Measurements from ENCODE around the gene SDS. TPM values are rescaled to one million over a fixed set of nuclear protein-coding genes. Genes with fewer than 3 reads are reported as not detected.

The SDS gene
- total and polyA plus RNA-seq, 8 donors: 0.25 to 4.7 (median 1.4) TPM; not detected in 3

- Histone ChIP-seq H3K9me3 (no peaks in the 10 kb centered on the region), H3K27me3 (peaks cover 0 to 23% (median 0%) of the 10 kb centered on the region in 3 donors), H3K36me3 (no peaks in the 10 kb centered on the region), H3K4me3 (no peak overlapping the region), H3K27ac (no peak overlapping the region), H3K4me1 (peaks cover 0 to 10% (median 10%) of the 10 kb centered on the region in 4 donors)
- WGBS, 5 donors: 60 to 77% (median 74%) methylated on average over 6 of the region's 6 CpGs
- no peak for TF ChIP-seq POLR2AphosphoS5 (IDR thresholded peaks at IDR 0.05)
- TF ChIP-seq POLR2A (IDR thresholded peaks at IDR 0.05): no peak
- no peak for TF ChIP-seq CTCF (IDR thresholded peaks at IDR 0.05)
- no peak for TF ChIP-seq EP300 (IDR thresholded peaks at IDR 0.05)
- no peak for DNase-seq
- intact Hi-C loops (cut with DNase I; ENCODE audit: low total_unique reads): no loop called here
Observed at GRCh38 chr12:113407931-113408600, 4.4 kb upstream of the SDS start.

GRCh38 chr12:113405694-113406093 is 2.0 kb upstream of the SDS start:
- peaks cover 0 to 34% (median 0%) of the 10 kb centered on the region in 3 donors for H3K27me3 ChIP-seq

DNA sequence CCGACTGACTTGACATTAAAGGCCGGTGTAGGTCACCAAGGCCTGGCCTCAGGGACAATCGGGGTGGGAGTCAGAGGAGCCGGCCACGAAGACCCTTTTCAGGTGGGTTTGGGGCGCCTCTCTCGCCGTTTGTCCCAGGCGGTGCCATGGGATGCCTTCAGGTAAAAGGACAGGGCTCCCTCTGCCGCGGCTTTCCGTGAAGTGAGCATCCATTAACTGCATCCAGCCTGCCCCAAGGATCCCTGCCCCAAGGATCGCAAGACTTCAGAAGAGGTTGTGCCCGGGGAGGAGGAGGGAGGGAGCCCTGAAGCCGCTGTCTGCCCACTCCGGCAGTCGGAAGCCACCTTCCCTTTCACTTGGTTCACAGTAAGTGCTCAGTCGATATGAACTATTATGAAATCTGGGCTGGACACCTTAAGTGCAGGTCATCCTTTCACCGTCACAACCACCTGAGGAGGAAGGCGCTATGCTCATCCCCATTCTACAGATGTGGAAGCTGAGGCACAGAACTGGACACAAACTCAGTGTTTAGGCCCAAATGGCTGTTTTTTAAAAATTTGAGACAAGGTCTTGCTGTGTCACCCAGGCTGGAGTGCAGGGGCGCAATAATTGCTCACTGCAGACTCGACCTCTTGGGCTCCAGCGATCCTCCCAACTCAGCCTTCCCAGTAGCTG is 964 bp downstream of the SDS start:
- no peaks in the 10 kb centered on the region for H3K36me3 ChIP-seq
- intact Hi-C loops (cut with DNase I; ENCODE audit: low total_unique reads): no loop called here
- no peaks in the 10 kb centered on the region for H3K9me3 ChIP-seq
- no peak overlapping the region for H3K27ac ChIP-seq
- peaks cover 0 to 10% (median 10%) of the 10 kb centered on the region in 4 donors for H3K4me1 ChIP-seq
- no peak for TF ChIP-seq POLR2AphosphoS5 (IDR thresholded peaks at IDR 0.05)
- TF ChIP-seq POLR2A (IDR thresholded peaks at IDR 0.05): no peak
- TF ChIP-seq CTCF (IDR thresholded peaks at IDR 0.05): no peak
- TF ChIP-seq EP300 (IDR thresholded peaks at IDR 0.05): no peak
- peaks cover 0 to 50% (median 8%) of the 10 kb centered on the region in 3 donors for H3K27me3 ChIP-seq
- H3K4me3 ChIP-seq: no peak overlapping the region
- DNase-seq: no peak
- 88 to 93% (median 91%) methylated on average over 20 to 23 of the region's 23 CpGs for WGBS, 5 donors

More at GRCh38 chr12:113405694-113406093, 2.0 kb upstream of the SDS start:
- TF ChIP-seq POLR2A (IDR thresholded peaks at IDR 0.05): no peak
- TF ChIP-seq CTCF (IDR thresholded peaks at IDR 0.05): no peak
- no peak for TF ChIP-seq POLR2AphosphoS5 (IDR thresholded peaks at IDR 0.05)
- TF ChIP-seq EP300 (IDR thresholded peaks at IDR 0.05): no peak
- intact Hi-C loops (cut with DNase I; ENCODE audit: low total_unique reads): no loop called here
- DNase-seq: no peak
- WGBS, 5 donors: 70 to 84% (median 75%) methylated on average over 3 of the region's 3 CpGs
- Histone ChIP-seq H3K4me1 (peaks cover 0 to 10% (median 10%) of the 10 kb centered on the region in 4 donors), H3K27ac (no peak overlapping the region), H3K4me3 (no peak overlapping the region), H3K9me3 (no peaks in the 10 kb centered on the region), H3K36me3 (no peaks in the 10 kb centered on the region)

- intact Hi-C loops (cut with DNase I; ENCODE audit: low total_unique reads): no loop called here
- WGBS, 5 donors: 59 to 70% (median 68%) methylated on average over 11 to 13 of the region's 13 CpGs
- no peaks in the 10 kb centered on the region for H3K9me3 ChIP-seq
- H3K36me3 ChIP-seq: no peaks in the 10 kb centered on the region
- H3K4me3 ChIP-seq: no peak overlapping the region
- no peak for DNase-seq
- TF ChIP-seq POLR2A (IDR thresholded peaks at IDR 0.05): no peak
- no peak for TF ChIP-seq POLR2AphosphoS5 (IDR thresholded peaks at IDR 0.05)
- H3K27ac ChIP-seq: no peak overlapping the region
- H3K4me1 ChIP-seq: peaks cover 0 to 10% (median 10%) of the 10 kb centered on the region in 4 donors
- peaks cover 0 to 60% (median 8%) of the 10 kb centered on the region in 3 donors for H3K27me3 ChIP-seq
Observed at GRCh38 chr12:113401066-113402000, 2.4 kb downstream of the SDS start.
